Lower leg skin (tissue), 3 donors: ENCODE data around the gene P2RX5.

ENCODE experiments used
- CTCF ChIP-seq, 3 donors: fragments of 450-650 bp; IDR thresholded peaks; one replicate each; pipeline ENCODE4 v1.5.1; 2016; ENCODE audit warnings: antibody characterized with exemption in 3 of 3, mild to moderate bottlenecking in 3 of 3, moderate library complexity in 2 of 3
- POLR2A ChIP-seq, 2 donors: fragments of 450-650 bp; IDR thresholded peaks; one replicate each; pipeline ENCODE4 v1.6.1; 2016 to 2017; ENCODE audit warnings: antibody characterized with exemption in 2 of 2, mild to moderate bottlenecking in 1 of 2, moderate library complexity in 1 of 2

DNA sequence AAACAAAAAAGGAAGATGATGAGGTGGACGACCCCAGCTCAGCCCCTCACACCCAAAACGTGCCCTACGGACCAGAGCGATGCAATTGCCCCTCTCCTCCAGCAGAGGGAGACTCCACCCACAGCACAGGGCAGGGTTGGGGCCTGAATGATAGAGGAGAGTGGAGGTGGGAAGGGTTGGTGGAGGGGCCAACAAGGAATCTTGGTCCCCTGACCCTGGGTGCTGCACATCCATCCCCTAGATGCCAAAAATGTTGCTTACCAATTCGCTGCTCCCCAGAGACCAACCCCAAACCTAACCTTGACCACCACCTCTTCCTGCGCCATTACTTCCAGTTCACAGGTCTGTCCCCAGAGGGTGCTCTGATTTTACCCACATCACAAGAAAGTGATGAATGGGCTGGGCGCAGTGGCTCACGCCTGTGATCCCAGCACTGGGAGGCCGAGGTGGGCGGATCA, 12.9 kb downstream of the P2RX5 start:
- peak in 1 of 3 donors; percentile 27 for TF ChIP-seq CTCF (IDR thresholded peaks at IDR 0.05)
- no peak for TF ChIP-seq POLR2A (IDR thresholded peaks at IDR 0.05)
